HPDE6-E6E7 (cell line): ENCODE data around the gene ADGRV1.
"Not testable (repeated sequence)": the region's sequence is repeated elsewhere in the genome, so short reads cannot be mapped to it uniquely, and the experiment has no call there.

Experiments used
- DNase-seq: peaks from one replicate; pipeline ENCODE4 v3.0.0; 2011; ENCODE audit warnings: missing footprints; ENCODE audit errors: extremely low spot score

ADGRV1 gene

GRCh38 chr5:90593083-90593482 lies 34.5 kb downstream of the ADGRV1 start:
- not testable (repeated sequence) for DNase-seq

GRCh38 chr5:90595766-90596165 lies 37.2 kb downstream of the ADGRV1 start:
- DNase-seq, result not testable (repeated sequence)

GRCh38 chr5:90598293-90598692 lies 39.7 kb downstream of the ADGRV1 start:
- DNase-seq, result no peak

GRCh38 chr5:90600307-90600706 lies 41.7 kb downstream of the ADGRV1 start:
- DNase-seq, result not testable (repeated sequence)

GRCh38 chr5:90601468-90601867 lies 42.9 kb downstream of the ADGRV1 start:
- no peak for DNase-seq

- no peak for DNase-seq
Measured at GRCh38 chr5:90602681-90603080, 44.1 kb downstream of the ADGRV1 start.

- DNase-seq, result no peak
Measured at GRCh38 chr5:90606539-90606938, 47.9 kb downstream of the ADGRV1 start.

- DNase-seq, result no peak
Measured at GRCh38 chr5:90612919-90613318, 54.3 kb downstream of the ADGRV1 start.

- no peak for DNase-seq
Measured at GRCh38 chr5:90613459-90613858, 54.9 kb downstream of the ADGRV1 start.

- DNase-seq, result no peak
Measured at GRCh38 chr5:90613918-90614504, 55.4 kb downstream of the ADGRV1 start.

GRCh38 chr5:90615355-90615754 lies 56.8 kb downstream of the ADGRV1 start:
- DNase-seq, result no peak

- no peak for DNase-seq
Measured at GRCh38 chr5:90618071-90618470, 59.5 kb downstream of the ADGRV1 start.

GRCh38 chr5:90619762-90620161 lies 61.2 kb downstream of the ADGRV1 start:
- DNase-seq, result not testable (repeated sequence)

- no peak for DNase-seq
Measured at GRCh38 chr5:90621848-90622247, 63.3 kb downstream of the ADGRV1 start.

GRCh38 chr5:90626493-90626892 lies 67.9 kb downstream of the ADGRV1 start:
- no peak for DNase-seq

GRCh38 chr5:90628492-90628891 lies 69.9 kb downstream of the ADGRV1 start:
- DNase-seq, result no peak

GRCh38 chr5:90632791-90633190 lies 74.2 kb downstream of the ADGRV1 start:
- no peak for DNase-seq

- no peak for DNase-seq
Measured at GRCh38 chr5:90636948-90637347, 78.4 kb downstream of the ADGRV1 start.

- DNase-seq, result no peak
Measured at GRCh38 chr5:90637731-90638130, 79.1 kb downstream of the ADGRV1 start.

GRCh38 chr5:90638878-90639277 lies 80.3 kb downstream of the ADGRV1 start:
- DNase-seq, result no peak

GRCh38 chr5:90640484-90641059 lies 82.0 kb downstream of the ADGRV1 start:
- no peak for DNase-seq

- no peak for DNase-seq
Measured at GRCh38 chr5:90641528-90641927, 82.9 kb downstream of the ADGRV1 start.

- DNase-seq, result no peak
Measured at GRCh38 chr5:90642706-90643229, 84.2 kb downstream of the ADGRV1 start.

- no peak for DNase-seq
Measured at GRCh38 chr5:90644132-90644531, 85.5 kb downstream of the ADGRV1 start.
